ENCODE data around the gene CCDC116.

GRCh38 chr22:21622919-21623647, 9.5 kb upstream of the CCDC116 start:
- TF ChIP-seq CTCF (IDR thresholded peaks at IDR 0.05; ENCODE audit: poor library complexity) (no peak), EZH2 (IDR thresholded peaks at IDR 0.05; ENCODE audit: borderline replicate concordance) (no peak), EZH2phosphoT487 (IDR thresholded peaks at IDR 0.05; ENCODE audit: low read depth, severe bottlenecking, unreplicated experiment) (no peak)

Data from hepatocyte (in vitro differentiated cells).